ENCODE measurements around the gene PTPRT.

- no peak for TF ChIP-seq CTCF (IDR thresholded peaks at IDR 0.05; ENCODE audit: borderline replicate concordance, extremely low read depth, low read length, poor library complexity, severe bottlenecking)
- no peak for TF ChIP-seq EZH2 (IDR thresholded peaks at IDR 0.05; ENCODE audit: borderline replicate concordance, low read depth, low read length, severe bottlenecking)
These were observed 665.6 kb downstream of the PTPRT start for GRCh38 chr20:42524058-42524457.
